MCF 10A (cell line): ENCODE measurements around the gene RPL32. TPM values are rescaled to one million over a fixed set of nuclear protein-coding genes. Genes with fewer than 3 reads are reported as not detected.

Source experiments
- BruUV-seq: library from RNA; stranded (reverse); fragments of 400-500 nt; replicated peaks from 2 replicates; lab custom pipeline; 2021; lab: Mats Ljungman, UMichigan
- CTCF ChIA-PET: fragments of 300-600 bp; sonication (Branson Sonifier 250); formaldehyde crosslinking; extraction: SDS; loops from one replicate; lab custom pipeline; 2021; ENCODE audit warnings: antibody characterized with exemption, inconsistent platforms; lab: Yijun Ruan, JAX
- POLR2A ChIA-PET: fragments of 300-600, 350-650 bp; sonication (Branson Sonifier 250); formaldehyde crosslinking; extraction: SDS; loops from one replicate; lab custom pipeline; 2020; ENCODE audit warnings: antibody characterized with exemption, inconsistent platforms; lab: Yijun Ruan, JAX
- DNase-seq: peaks from one replicate; pipeline ENCODE4 v3.0.0-alpha.2; 2018; ENCODE audit not compliant: unreplicated experiment
- H3K27ac Mint-ChIP-seq: one replicate; pipeline ENCODE4 v1.8.0; 2022; ENCODE audit warnings: mild to moderate bottlenecking, low read depth, mixed read lengths; ENCODE audit not compliant: unreplicated experiment
- H3K27me3 Mint-ChIP-seq: one replicate; pipeline ENCODE4 v1.8.0; 2022; ENCODE audit warnings: mixed read lengths; ENCODE audit not compliant: insufficient read depth, unreplicated experiment
- H3K36me3 Mint-ChIP-seq: one replicate; pipeline ENCODE4 v1.8.0; 2022; ENCODE audit warnings: mild to moderate bottlenecking, moderate library complexity, mixed read lengths; ENCODE audit not compliant: insufficient read depth, unreplicated experiment
- H3K4me1 Mint-ChIP-seq: one replicate; pipeline ENCODE4 v1.8.0; 2022; ENCODE audit warnings: mixed read lengths; ENCODE audit not compliant: insufficient read depth, unreplicated experiment
- H3K4me3 Mint-ChIP-seq: one replicate; pipeline ENCODE4 v1.8.0; 2022; ENCODE audit warnings: mild to moderate bottlenecking, moderate library complexity, mixed read lengths; ENCODE audit not compliant: unreplicated experiment
- H3K9me3 Mint-ChIP-seq: one replicate; pipeline ENCODE4 v1.8.0; 2022; ENCODE audit warnings: mixed read lengths; ENCODE audit not compliant: unreplicated experiment
- intact Hi-C: fragments of 100-400 bp; cut with micrococcal nuclease; formaldehyde crosslinking; loops from 2 replicates; pipeline ENCODE4 v1.14.1; 2022
- total RNA-seq: library from RNA; stranded (reverse); gene quantifications from 2 replicates; pipeline ENCODE4 v1.2.3, GENCODE V29; 2022
- TF ChIP-seq, protein P1 (sequence below): fragments of 200-600 bp; IDR thresholded peaks from one replicate; pipeline ENCODE4 v1.8.0; 2022; ENCODE audit warnings: antibody characterized with exemption, mild to moderate bottlenecking; ENCODE audit not compliant: unreplicated experiment

The RPL32 gene
- total RNA-seq, 1 experiment from 2014 or later: 2,288 TPM

DNA sequence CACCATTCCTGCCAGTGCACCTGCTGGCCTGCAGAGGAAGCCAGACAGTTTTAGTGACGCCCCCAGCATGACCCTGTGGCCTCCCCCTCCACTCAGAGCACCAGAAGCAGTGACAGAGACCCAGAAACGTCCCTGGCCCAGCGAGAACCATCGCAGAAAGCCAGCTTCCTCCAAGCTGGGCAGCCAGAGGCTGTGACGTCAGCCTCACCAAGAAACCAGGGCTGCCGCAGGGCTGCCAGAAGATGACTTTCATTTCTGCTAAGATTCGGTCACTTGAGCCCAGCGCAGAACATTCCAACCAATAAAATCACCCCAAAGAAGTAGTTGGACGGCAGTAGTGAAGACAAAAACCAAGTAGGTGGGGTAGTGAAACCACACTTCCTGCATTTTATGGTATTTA, 29.6 kb upstream of the RPL32 start:
- H3K9me3 Mint-ChIP-seq: peaks cover 5% of the 10 kb centered on the region
- no peak overlapping the region for H3K27ac Mint-ChIP-seq
- no peak overlapping the region for H3K4me3 Mint-ChIP-seq
- CTCF ChIA-PET: interaction anchor here (0.6 to 4.1 kb wide), 2 partner anchors 20 to 226 kb away, joined by 6 to 27 read pairs; no protein-coding TSS in a partner anchor
- intact Hi-C loops: no loop called here
- H3K4me1 Mint-ChIP-seq: peaks cover 8% of the 10 kb centered on the region
- TF ChIP-seq, protein P1, sequence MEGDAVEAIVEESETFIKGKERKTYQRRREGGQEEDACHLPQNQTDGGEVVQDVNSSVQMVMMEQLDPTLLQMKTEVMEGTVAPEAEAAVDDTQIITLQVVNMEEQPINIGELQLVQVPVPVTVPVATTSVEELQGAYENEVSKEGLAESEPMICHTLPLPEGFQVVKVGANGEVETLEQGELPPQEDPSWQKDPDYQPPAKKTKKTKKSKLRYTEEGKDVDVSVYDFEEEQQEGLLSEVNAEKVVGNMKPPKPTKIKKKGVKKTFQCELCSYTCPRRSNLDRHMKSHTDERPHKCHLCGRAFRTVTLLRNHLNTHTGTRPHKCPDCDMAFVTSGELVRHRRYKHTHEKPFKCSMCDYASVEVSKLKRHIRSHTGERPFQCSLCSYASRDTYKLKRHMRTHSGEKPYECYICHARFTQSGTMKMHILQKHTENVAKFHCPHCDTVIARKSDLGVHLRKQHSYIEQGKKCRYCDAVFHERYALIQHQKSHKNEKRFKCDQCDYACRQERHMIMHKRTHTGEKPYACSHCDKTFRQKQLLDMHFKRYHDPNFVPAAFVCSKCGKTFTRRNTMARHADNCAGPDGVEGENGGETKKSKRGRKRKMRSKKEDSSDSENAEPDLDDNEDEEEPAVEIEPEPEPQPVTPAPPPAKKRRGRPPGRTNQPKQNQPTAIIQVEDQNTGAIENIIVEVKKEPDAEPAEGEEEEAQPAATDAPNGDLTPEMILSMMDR: no peak
- no TSS peak for BruUV-seq
- no peaks in the 10 kb centered on the region for H3K36me3 Mint-ChIP-seq
- H3K27me3 Mint-ChIP-seq: peaks cover 20% of the 10 kb centered on the region
- POLR2A ChIA-PET: interaction anchor here (0.7 kb wide), 1 partner anchor 328 kb away, joined by 3 read pairs; no protein-coding TSS in a partner anchor
- DNase-seq: no peak

DNA sequence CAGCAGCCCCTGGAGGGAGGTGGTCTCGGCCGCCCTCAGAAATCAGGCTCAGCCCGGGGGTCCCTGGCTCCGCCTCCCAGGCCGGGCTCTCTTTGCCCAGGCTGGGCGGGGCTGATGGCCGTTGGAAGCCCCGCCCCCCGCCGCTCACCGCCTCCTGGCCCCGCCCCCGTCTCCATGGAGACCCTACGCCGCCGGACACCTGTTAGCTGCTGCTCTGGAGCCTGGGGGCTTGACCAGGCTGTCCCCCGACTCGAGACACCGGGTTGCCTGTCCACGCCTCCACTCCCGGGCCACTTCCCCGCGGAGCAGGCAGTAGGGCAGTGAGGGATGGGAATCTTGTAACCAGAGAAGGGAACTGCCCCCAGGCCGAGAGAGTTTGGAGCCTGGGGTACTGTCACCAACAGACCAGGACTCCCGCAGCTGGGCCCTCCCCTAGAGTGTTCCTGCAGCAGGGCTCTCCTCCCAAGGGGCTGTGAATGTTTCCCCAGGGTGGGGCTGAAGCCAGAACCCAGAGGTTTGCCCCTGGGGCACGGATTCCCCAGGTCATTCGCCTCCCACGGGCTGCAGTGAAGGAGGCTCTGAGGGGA, 27.8 kb upstream of the RPL32 start:
- CTCF ChIA-PET: interaction anchor here (0.6 to 4.1 kb wide), 5 partner anchors 18 to 225 kb away, joined by 3 to 27 read pairs (median 3); no protein-coding TSS in a partner anchor
- Mint-ChIP-seq H3K9me3 (peaks cover 18% of the 10 kb centered on the region), H3K27me3 (peaks cover 32% of the 10 kb centered on the region), H3K4me1 (peaks cover 8% of the 10 kb centered on the region), H3K36me3 (no peaks in the 10 kb centered on the region), H3K27ac (no peak overlapping the region), H3K4me3 (no peak overlapping the region)
- intact Hi-C loops: loop anchor here (10.0 kb wide), 1 partner anchor 786 kb away; no protein-coding TSS in a partner anchor
- BruUV-seq: no TSS peak
- POLR2A ChIA-PET: interaction anchor here (1.4 kb wide), 1 partner anchor 22 kb away, joined by 9 read pairs; no protein-coding TSS in a partner anchor
- DNase-seq: no peak
- TF ChIP-seq, protein P1: no peak

DNA sequence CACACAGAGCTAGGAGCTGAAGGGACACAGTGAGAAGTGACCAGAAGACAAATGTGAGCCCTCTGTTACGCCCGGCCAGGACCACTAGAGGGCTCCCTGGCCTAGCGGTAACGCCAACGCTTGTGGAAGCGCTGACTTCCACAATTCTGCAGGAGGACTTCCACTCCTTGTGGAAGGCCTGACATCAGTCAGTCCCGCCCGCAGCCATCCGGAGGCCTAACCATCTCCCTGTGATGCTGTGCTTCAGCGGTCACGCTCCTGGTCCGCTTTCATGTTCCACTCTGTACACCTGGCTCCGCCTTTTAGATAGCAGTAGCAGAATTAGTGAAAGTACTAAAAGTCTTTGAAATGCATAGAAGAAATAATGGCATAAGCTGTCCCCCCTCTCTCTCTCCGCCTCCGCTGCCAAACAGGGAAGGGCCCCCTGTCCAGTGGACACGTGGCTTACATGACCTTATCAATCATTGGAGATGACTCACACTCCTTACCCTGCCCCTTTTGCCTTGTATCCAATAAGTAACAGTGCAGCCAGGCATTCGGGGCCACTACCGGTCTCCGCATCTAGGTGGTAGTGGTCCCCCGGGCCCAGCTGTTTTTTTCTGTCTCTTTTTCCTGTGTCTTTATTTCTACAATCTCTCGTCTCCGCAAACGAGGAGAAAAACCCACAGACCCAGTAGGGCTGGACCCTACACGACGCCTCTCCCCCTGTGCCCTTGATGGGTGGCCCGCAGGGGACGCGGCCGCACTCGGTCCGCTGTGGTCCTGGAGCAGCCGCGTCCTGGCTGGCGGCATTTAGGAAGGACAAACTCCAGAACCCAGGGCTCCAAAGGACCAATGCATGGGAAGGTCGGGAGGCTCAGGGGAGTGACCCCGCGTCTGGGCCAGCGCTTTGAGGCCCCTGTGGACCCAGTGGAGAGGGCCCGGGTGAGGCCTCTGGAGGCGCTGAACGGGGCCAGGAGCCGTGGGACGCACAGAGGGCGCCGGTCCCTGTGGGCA, 27.0 kb upstream of the RPL32 start:
- BruUV-seq: no TSS peak
- DNase-seq: peak; percentile 83
- intact Hi-C loops: loop anchor here (1.0 to 10.0 kb wide), 4 partner anchors 24 to 786 kb away; no protein-coding TSS in a partner anchor
- no peaks in the 10 kb centered on the region for H3K36me3 Mint-ChIP-seq
- peaks cover 33% of the 10 kb centered on the region for H3K27me3 Mint-ChIP-seq
- peaks cover 8% of the 10 kb centered on the region for H3K4me1 Mint-ChIP-seq
- ChIA-PET CTCF (interaction anchor here (0.6 to 4.1 kb wide), 24 partner anchors 8 to 570 kb away, joined by 3 to 27 read pairs (median 3); no protein-coding TSS in a partner anchor), POLR2A (interaction anchor here (0.6 to 1.4 kb wide), 4 partner anchors 23 to 98 kb away, joined by 3 to 9 read pairs (median 3); no protein-coding TSS in a partner anchor)
- H3K27ac Mint-ChIP-seq: no peak overlapping the region
- no peak overlapping the region for H3K4me3 Mint-ChIP-seq
- peaks cover 18% of the 10 kb centered on the region for H3K9me3 Mint-ChIP-seq
- TF ChIP-seq, protein P1: peak; percentile 82
